IPS-18c (cell line): ENCODE measurements around the gene HLA-DQA1.
"Not testable (repeated sequence)": the region's sequence is repeated elsewhere in the genome, so short reads cannot be mapped to it uniquely, and the experiment has no call there.

Source experiments
- H3K4me3 ChIP-seq: 2 replicates; pipeline ENCODE4 v1.7.0; 2013; ENCODE audit warnings: low read depth, mild to moderate bottlenecking, low read length, moderate library complexity; ENCODE audit not compliant: insufficient read depth
- H3K9me3 ChIP-seq: one replicate; pipeline ENCODE4 v1.6.1; 2013; ENCODE audit warnings: mild to moderate bottlenecking, low read length, moderate library complexity; ENCODE audit not compliant: control insufficient read depth, insufficient read depth

HLA-DQA1 gene

GRCh38 chr6:32641785-32642719 is 4.8 kb downstream of the HLA-DQA1 start:
- not testable (repeated sequence) for H3K9me3 ChIP-seq, H3K4me3 ChIP-seq

GRCh38 chr6:32642720-32643106 is 5.5 kb downstream of the HLA-DQA1 start:
- H3K4me3 ChIP-seq = no peak overlapping the region
- H3K9me3 ChIP-seq = no peaks in the 10 kb centered on the region

- H3K4me3 ChIP-seq = no peak overlapping the region
- no peaks in the 10 kb centered on the region for H3K9me3 ChIP-seq
Measured at GRCh38 chr6:32643904-32644303, 6.7 kb downstream of the HLA-DQA1 start.

GRCh38 chr6:32645047-32645703 is 8.0 kb downstream of the HLA-DQA1 start:
- H3K9me3 ChIP-seq = no peaks in the 10 kb centered on the region

GRCh38 chr6:32655203-32655710 is 18.1 kb downstream of the HLA-DQA1 start:
- Histone ChIP-seq H3K4me3 (no peak overlapping the region), H3K9me3 (no peaks in the 10 kb centered on the region)

More at GRCh38 chr6:32645047-32645703, 8.0 kb downstream of the HLA-DQA1 start:
- H3K4me3 ChIP-seq = no peak overlapping the region

GRCh38 chr6:32657329-32657728 is 20.1 kb downstream of the HLA-DQA1 start:
- H3K9me3 ChIP-seq, H3K4me3 ChIP-seq: not testable (repeated sequence)

- H3K9me3 ChIP-seq, H3K4me3 ChIP-seq: not testable (repeated sequence)
Measured at GRCh38 chr6:32657819-32658218, 20.6 kb downstream of the HLA-DQA1 start.

GRCh38 chr6:32658268-32658897 is 21.2 kb downstream of the HLA-DQA1 start:
- no peak overlapping the region for H3K4me3 ChIP-seq
- H3K9me3 ChIP-seq = no peaks in the 10 kb centered on the region

GRCh38 chr6:32659856-32660595 is 22.8 kb downstream of the HLA-DQA1 start:
- no peaks in the 10 kb centered on the region for H3K9me3 ChIP-seq
- H3K4me3 ChIP-seq = no peak overlapping the region

GRCh38 chr6:32662099-32662498 is 24.9 kb downstream of the HLA-DQA1 start:
- H3K9me3 ChIP-seq = no peaks in the 10 kb centered on the region
- no peak overlapping the region for H3K4me3 ChIP-seq

- Histone ChIP-seq H3K9me3 (no peaks in the 10 kb centered on the region), H3K4me3 (no peak overlapping the region)
Measured at GRCh38 chr6:32662836-32663235, 25.6 kb downstream of the HLA-DQA1 start.

- H3K4me3 ChIP-seq = no peak overlapping the region; the same call in 1 of the 2 replicates
Measured at GRCh38 chr6:32664354-32664753, 27.1 kb downstream of the HLA-DQA1 start.

GRCh38 chr6:32664827-32665362 is 27.7 kb downstream of the HLA-DQA1 start:
- H3K9me3 ChIP-seq = no peaks in the 10 kb centered on the region
- no peak overlapping the region; the same call in 1 of the 2 replicates for H3K4me3 ChIP-seq

More at GRCh38 chr6:32664354-32664753, 27.1 kb downstream of the HLA-DQA1 start:
- no peaks in the 10 kb centered on the region for H3K9me3 ChIP-seq

- H3K4me3 ChIP-seq = no peak overlapping the region
Measured at GRCh38 chr6:32665661-32666060, 28.5 kb downstream of the HLA-DQA1 start.

GRCh38 chr6:32666420-32667300 is 29.5 kb downstream of the HLA-DQA1 start, which contains the start of gene HLA-DQB1:
HLA-DQB1 (minus strand) TSS chr6:32666657; CDS start chr6:32666607, 50 bp downstream.
- H3K4me3 ChIP-seq = no peak within 1 kb of the TSS
- no peaks in the 10 kb centered on the region for H3K9me3 ChIP-seq

More at GRCh38 chr6:32665661-32666060, 28.5 kb downstream of the HLA-DQA1 start:
- H3K9me3 ChIP-seq = no peaks in the 10 kb centered on the region
